ENCODE results near the gene RAMAC. TPM values are rescaled to one million over a fixed set of nuclear protein-coding genes. Genes with fewer than 3 reads are reported as not detected.
"Not testable (repeated sequence)": the region's sequence is repeated elsewhere in the genome, so short reads cannot be mapped to it uniquely, and the experiment has no call there.

Gene RAMAC
- polyA plus RNA-seq, 1 of the 3 experiments (the other 2 are of a cell fraction): 25.9 TPM

GRCh38 chr15:83031234-83031633 is 45.2 kb downstream of the RAMAC start:
- Histone ChIP-seq H3K79me2 (ENCODE audit: insufficient read depth) (peaks cover 90% of the 10 kb centered on the region), H3K36me3 (replicated peaks in 1 of 2; ENCODE audit: control insufficient read depth in 1 of 2, insufficient read depth in 2 of 2, low read length in 1 of 2) (peaks cover 26 to 58% of the 10 kb centered on the region in 2 experiments), H4K20me1 (ENCODE audit: insufficient read depth) (peaks cover 12% of the 10 kb centered on the region)
- H3K4me2 ChIP-seq; POLR2A ChIA-PET; CTCF ChIA-PET; H3K4me3 ChIP-seq (ENCODE audit: low read depth in 2 of 2, low read length in 1 of 2); H2AFZ ChIP-seq (ENCODE audit: low read depth); H3K4me1 ChIP-seq (ENCODE audit: control insufficient read depth in 1 of 2, insufficient read depth in 2 of 2, low read depth in 1 of 2, low read length in 1 of 2); H3K27ac ChIP-seq (ENCODE audit: low read depth in 2 of 2, low read length in 1 of 2); H3K9me3 ChIP-seq; H3K27me3 ChIP-seq (ENCODE audit: insufficient read depth); DNase-seq; H3F3A ChIP-seq (replicated peaks; ENCODE audit: insufficient read depth); H3K9me2 ChIP-seq; H3K9ac ChIP-seq: not testable (repeated sequence)
- over 99% methylated on average over 6 of the region's 6 CpGs for WGBS (ENCODE audit: low lambda C conversion rate)

- CTCF ChIA-PET: no interaction called here
- peaks cover 39% of the 10 kb centered on the region for H4K20me1 ChIP-seq (ENCODE audit: insufficient read depth)
Observed at GRCh38 chr15:83036253-83036652, 50.2 kb downstream of the RAMAC start.

GRCh38 chr15:83039206-83039605 is 53.2 kb downstream of the RAMAC start:
- POLR2A ChIA-PET: no interaction called here

More at GRCh38 chr15:83036253-83036652, 50.2 kb downstream of the RAMAC start:
- H3K27ac ChIP-seq (ENCODE audit: low read depth in 2 of 2, low read length in 1 of 2): no peak overlapping the region
- no peak overlapping the region for H2AFZ ChIP-seq (ENCODE audit: low read depth)
- POLR2A ChIA-PET: no interaction called here
- H3K27me3 ChIP-seq (ENCODE audit: insufficient read depth): no peaks in the 10 kb centered on the region
- no peak overlapping the region for H3K4me2 ChIP-seq
- H3K36me3 ChIP-seq (replicated peaks in 1 of 2; ENCODE audit: control insufficient read depth in 1 of 2, insufficient read depth in 2 of 2, low read length in 1 of 2): peaks cover 0 to 56% of the 10 kb centered on the region in 2 experiments
- H3K9me3 ChIP-seq: no peaks in the 10 kb centered on the region
- H3F3A ChIP-seq (replicated peaks; ENCODE audit: insufficient read depth): peaks cover 20% of the 10 kb centered on the region
- DNase-seq: no peak
- H3K79me2 ChIP-seq (ENCODE audit: insufficient read depth): peaks cover 98% of the 10 kb centered on the region
- no peaks in the 10 kb centered on the region for H3K4me1 ChIP-seq (ENCODE audit: control insufficient read depth in 1 of 2, insufficient read depth in 2 of 2, low read depth in 1 of 2, low read length in 1 of 2)
- no peak for TF ChIP-seq GABPA (IDR thresholded peaks at IDR 0.05; ENCODE audit: low read depth)
- no peak overlapping the region for H3K9ac ChIP-seq
- WGBS (ENCODE audit: low lambda C conversion rate): 96% methylated on average over 6 of the region's 6 CpGs
- no peaks in the 10 kb centered on the region for H3K9me2 ChIP-seq
- H3K4me3 ChIP-seq (ENCODE audit: low read depth in 2 of 2, low read length in 1 of 2): no peak overlapping the region

More at GRCh38 chr15:83039206-83039605, 53.2 kb downstream of the RAMAC start:
- CTCF ChIA-PET: no interaction called here
- Histone ChIP-seq H3K9ac (no peak overlapping the region), H4K20me1 (ENCODE audit: insufficient read depth) (peaks cover 39% of the 10 kb centered on the region), H3K27me3 (ENCODE audit: insufficient read depth) (no peaks in the 10 kb centered on the region), H3K9me3 (no peaks in the 10 kb centered on the region), H3K27ac (ENCODE audit: low read depth in 2 of 2, low read length in 1 of 2) (0 out of 4 replicates have a peak overlapping the region, but pooled peaks of 1 of the 2 experiments have one; percentile 23), H3K4me2 (no peak overlapping the region), H3K36me3 (replicated peaks in 1 of 2; ENCODE audit: control insufficient read depth in 1 of 2, insufficient read depth in 2 of 2, low read length in 1 of 2) (peaks cover 0 to 69% of the 10 kb centered on the region in 2 experiments), H3K4me3 (ENCODE audit: low read depth in 2 of 2, low read length in 1 of 2) (no peak overlapping the region), H3K79me2 (ENCODE audit: insufficient read depth) (peaks cover 93% of the 10 kb centered on the region), H2AFZ (ENCODE audit: low read depth) (no peak overlapping the region), H3K4me1 (ENCODE audit: control insufficient read depth in 1 of 2, insufficient read depth in 2 of 2, low read depth in 1 of 2, low read length in 1 of 2) (no peaks in the 10 kb centered on the region), H3K9me2 (no peaks in the 10 kb centered on the region), H3F3A (replicated peaks; ENCODE audit: insufficient read depth) (peaks cover 20% of the 10 kb centered on the region)
- no peak for DNase-seq
- TF ChIP-seq FOXM1 (IDR thresholded peaks at IDR 0.05; ENCODE audit: low read depth) (no peak), REST (IDR thresholded peaks at IDR 0.05; ENCODE audit: low read depth, low read length) (no peak), SIN3A (IDR thresholded peaks at IDR 0.05; ENCODE audit: borderline replicate concordance, low read depth, low read length) (no peak), RFX5 (IDR thresholded peaks at IDR 0.05; ENCODE audit: low read length) (no peak), GATA2 (CRISPR knock-in tag; IDR thresholded peaks at IDR 0.05) (no peak), PBX3 (IDR thresholded peaks at IDR 0.05) (no peak), MEF2A (IDR thresholded peaks at IDR 0.05; ENCODE audit: borderline replicate concordance, low read depth) (no peak)
- 50% methylated on average over 1 of the region's 1 CpG for WGBS (ENCODE audit: low lambda C conversion rate)

All from SK-N-SH (cell line).